Esophagus mucosa (tissue), 1 donor: Measurements from ENCODE around the gene TCF15. TPM values are rescaled to one million over a fixed set of nuclear protein-coding genes. Genes with fewer than 3 reads are reported as not detected.

ENCODE experiments used
- ATAC-seq: fragments of 200-7000 bp; cut with Tn5 transposase; one replicate; pipeline ENCODE4 v1.9.1; 2020
- total RNA-seq: library from RNA; stranded (reverse); gene quantifications from one replicate; pipeline ENCODE4 v1.2.4, GENCODE V29; 2023
- donor health status: DM: yes; HTN: yes; CAD: no.

Gene TCF15
- total RNA-seq, 1 donor from 2014 or later, result not detected

DNA sequence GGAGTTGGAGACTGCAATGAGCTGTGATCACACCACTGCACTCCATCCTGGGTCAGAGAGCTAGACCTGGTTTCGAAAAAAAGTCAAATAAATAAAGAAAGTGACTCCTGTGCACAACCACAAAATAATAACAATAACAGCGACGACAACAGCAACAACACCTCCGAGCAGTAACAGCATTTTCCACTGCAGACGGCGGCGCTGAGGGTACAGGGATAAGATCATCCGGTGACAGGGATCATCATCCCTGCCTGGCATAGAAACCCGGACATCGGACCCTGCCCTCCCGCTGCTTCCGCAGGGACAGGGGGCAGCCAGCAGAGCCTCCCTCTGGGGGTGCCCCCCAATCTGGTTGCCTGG lies 31.4 kb upstream of the TCF15 start:
- no peak for ATAC-seq

GRCh38 chr20:640674-641515 lies 30.8 kb upstream of the TCF15 start:
- peak; percentile 24 for ATAC-seq

- no peak for ATAC-seq
These were observed 28.5 kb upstream of the TCF15 start for GRCh38 chr20:638579-638978.

GRCh38 chr20:637559-637958 lies 27.4 kb upstream of the TCF15 start:
- ATAC-seq, result no peak

DNA sequence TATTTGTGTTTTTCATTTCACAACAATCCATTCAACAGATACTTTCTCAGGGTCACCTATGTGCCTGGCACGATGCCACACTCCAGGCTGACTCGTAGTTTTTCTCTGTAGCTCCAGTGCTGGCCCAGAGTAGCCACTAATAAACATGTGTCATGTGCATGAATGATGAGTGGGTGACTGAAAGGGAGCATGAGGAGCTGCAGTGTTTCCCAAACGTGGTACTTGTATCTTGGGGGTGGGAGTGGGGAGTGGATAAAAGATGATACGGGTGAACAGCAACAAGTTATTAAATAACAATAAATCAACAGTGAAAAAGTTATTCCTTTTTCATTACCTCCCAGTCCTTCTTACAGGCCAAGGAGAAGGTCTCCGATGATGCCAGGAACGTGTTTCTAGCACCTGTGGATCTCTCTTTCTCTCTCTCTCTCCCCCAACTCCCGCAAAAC lies 25.8 kb upstream of the TCF15 start:
- ATAC-seq, result no peak

GRCh38 chr20:635028-635892 lies 25.2 kb upstream of the TCF15 start:
- ATAC-seq, result no peak

- ATAC-seq, result no peak
These were observed 24.2 kb upstream of the TCF15 start for GRCh38 chr20:634148-634925.

DNA sequence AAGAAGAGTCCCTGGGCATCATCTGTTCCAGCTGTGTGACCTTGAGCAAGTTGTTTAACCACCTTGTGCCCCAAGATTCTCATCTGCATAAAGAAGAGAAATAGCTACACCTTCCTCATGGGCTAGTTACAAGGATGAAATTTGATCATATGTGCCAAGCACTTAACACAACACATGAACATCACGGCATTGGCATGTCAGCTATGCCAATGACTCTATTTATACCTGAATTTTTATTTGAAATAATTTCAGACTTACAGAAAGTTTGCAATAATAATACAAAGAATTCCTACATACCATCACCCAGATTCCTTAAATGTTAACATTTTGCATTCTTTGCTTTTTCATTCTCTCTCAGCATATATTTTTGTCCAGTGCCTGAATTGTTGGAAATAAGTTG lies 21.0 kb upstream of the TCF15 start:
- ATAC-seq, result no peak

DNA sequence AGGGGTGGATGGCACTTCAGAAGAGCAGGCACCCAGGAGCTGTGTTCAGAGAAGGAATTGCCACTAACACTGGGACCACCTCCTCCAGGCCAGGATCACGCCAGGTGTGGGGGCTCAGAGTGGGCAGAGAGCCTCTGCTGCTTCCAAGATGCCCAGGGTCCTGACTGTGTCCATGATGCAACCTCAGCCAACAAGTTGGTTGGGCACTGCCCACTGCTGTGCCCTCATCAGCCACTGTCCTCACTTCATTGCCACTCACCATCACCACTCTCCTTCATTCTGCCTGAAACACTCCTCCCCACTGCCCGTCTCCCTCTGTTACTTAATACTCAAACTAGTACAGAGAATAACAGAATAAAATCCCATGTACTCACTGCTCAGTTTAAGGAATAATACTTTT lies 16.5 kb upstream of the TCF15 start:
- no peak for ATAC-seq

- no peak for ATAC-seq
These were observed 15.3 kb upstream of the TCF15 start for GRCh38 chr20:625360-625932.

DNA sequence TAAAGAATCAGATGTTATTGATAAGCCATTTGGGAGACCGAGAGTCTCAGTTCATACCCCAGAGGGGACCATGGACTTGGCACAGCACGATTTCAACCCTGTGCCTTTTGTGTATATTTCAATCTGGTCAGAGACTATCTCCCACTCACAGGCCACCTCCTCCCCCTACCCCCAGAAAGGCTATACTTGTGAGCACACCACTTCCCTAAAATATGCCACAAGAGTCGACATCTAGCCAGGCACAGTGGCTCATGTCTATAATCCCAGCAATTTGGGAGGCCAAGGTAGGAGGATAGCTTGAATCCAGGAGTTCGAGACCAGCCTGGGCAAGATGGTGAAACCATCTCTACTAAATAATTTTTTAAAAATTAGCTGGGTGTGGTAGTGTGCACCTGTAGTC lies 13.6 kb upstream of the TCF15 start:
- no peak for ATAC-seq

DNA sequence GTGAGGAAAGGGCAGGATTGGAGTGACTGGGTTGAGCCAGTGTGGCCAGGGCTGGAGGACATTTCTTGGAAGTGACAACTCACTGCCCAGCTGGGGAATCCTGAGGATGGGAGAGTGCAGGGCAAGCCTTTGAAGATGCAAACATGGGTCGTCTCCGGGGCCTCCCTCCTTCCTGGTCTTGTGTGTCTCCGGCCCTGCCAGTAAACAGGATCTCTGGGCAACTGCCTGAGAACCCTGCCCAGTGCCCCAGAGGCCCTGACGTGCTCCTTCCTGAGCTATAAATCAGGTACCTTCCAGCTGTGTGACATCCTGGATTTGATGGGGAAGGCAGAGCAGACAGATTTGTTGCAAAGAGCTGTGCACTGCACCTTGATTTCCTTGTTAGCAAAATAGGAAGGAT lies 12.9 kb upstream of the TCF15 start:
- ATAC-seq, result no peak

- ATAC-seq, result no peak
These were observed 12.1 kb upstream of the TCF15 start for GRCh38 chr20:622161-622560.

DNA sequence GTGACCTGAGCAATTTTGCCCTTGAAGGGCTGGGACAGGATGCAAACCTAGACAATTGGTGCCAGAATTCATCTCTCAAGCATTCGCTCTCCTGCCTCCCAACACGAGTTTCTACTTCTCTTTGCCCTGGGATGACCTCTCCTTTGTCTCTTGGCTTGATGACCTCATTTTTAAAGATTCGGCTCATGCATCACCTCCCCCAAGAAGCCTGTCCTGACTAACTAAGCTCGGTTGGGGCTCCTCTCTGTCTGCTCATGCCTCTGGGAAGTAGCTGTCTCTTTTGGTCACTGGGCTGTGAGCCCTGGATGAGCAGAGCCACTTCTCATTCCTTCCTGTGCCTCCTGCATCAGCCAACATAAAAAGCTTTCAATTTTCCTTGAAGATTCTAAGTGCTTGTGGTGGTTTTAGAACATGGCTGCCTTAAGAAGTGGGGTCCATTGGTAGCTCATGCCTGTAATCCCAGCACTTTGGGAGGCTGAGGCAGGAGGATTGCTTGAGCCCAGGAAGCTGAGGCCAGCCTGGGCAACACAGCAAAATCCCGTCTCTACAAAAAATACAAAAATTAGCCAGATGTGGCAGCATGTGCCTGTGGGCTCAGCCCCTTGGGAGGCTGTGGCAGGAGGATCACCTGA lies 11.1 kb upstream of the TCF15 start:
- ATAC-seq, result no peak

- no peak for ATAC-seq
These were observed 10.1 kb upstream of the TCF15 start for GRCh38 chr20:620246-620645.

GRCh38 chr20:618980-619379 lies 8.9 kb upstream of the TCF15 start:
- ATAC-seq, result no peak

- ATAC-seq, result no peak
These were observed 8.0 kb upstream of the TCF15 start for GRCh38 chr20:617934-618690.

DNA sequence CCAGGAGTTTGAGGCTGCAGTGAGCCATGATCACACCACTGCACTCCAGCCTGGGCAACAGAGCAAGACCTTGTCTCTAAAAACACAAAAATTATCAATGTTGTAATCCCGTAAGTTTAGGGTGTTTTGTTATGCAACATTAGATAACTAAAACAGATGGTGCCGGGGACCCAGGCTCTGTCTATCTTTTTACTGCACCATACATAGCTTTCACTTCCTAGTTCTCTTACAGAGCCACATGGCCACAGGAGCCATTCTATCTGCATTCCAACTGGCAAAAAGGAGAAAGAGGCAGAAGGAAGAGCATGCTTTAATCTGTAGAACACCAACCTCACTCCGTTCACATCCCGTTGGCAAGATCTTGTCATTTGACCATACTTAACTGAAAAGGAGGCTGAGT lies 5.4 kb upstream of the TCF15 start:
- ATAC-seq, result no peak

GRCh38 chr20:611843-612185 lies 1.7 kb upstream of the TCF15 start:
- ATAC-seq, result no peak

GRCh38 chr20:611047-611842 lies 1.1 kb upstream of the TCF15 start:
- ATAC-seq, result no peak
